SK-N-SH treated with all-trans-retinoic acid at 6 μM for 48 hours (cell line): ENCODE measurements around the gene GFI1B.
"Not testable (repeated sequence)": the region's sequence is repeated elsewhere in the genome, so short reads cannot be mapped to it uniquely, and the experiment has no call there.

Experiments used
- ATAC-seq: fragments of 200-7000 bp; cut with Tn5 transposase; 3 replicates; pipeline ENCODE4 v1.9.1; 2020; ENCODE audit warnings: mild to moderate bottlenecking, moderate library complexity
- ARNTL ChIP-seq: fragments of 450-650 bp; formaldehyde crosslinking; IDR thresholded peaks from 2 replicates; pipeline ENCODE4 v1.5.0; 2020; ENCODE audit warnings: low read depth, mild to moderate bottlenecking, moderate library complexity, borderline replicate concordance
- BACH2 ChIP-seq: fragments of 250-450 bp; sonication (Bioruptor Pico); IDR thresholded peaks from 2 replicates; pipeline ENCODE4 v1.9.0; 2021; ENCODE audit warnings: mild to moderate bottlenecking, borderline replicate concordance
- CREB5 ChIP-seq: fragments of 250-450 bp; sonication (Bioruptor Pico); IDR thresholded peaks from 2 replicates; pipeline ENCODE4 v1.5.1; 2020; ENCODE audit warnings: low read depth, mild to moderate bottlenecking, moderate library complexity
- CSDC2 ChIP-seq: fragments of 250-450 bp; sonication (Bioruptor Pico); IDR thresholded peaks from 2 replicates; pipeline ENCODE4 v1.5.0; 2020; ENCODE audit warnings: mild to moderate bottlenecking, moderate library complexity
- ESRRG ChIP-seq: fragments of 250-450 bp; sonication (Bioruptor Pico); IDR thresholded peaks from 2 replicates; pipeline ENCODE4 v1.6.1; 2021; ENCODE audit warnings: mild to moderate bottlenecking
- GLIS3 ChIP-seq: fragments of 250-450 bp; sonication (Bioruptor Pico); IDR thresholded peaks from 2 replicates; pipeline ENCODE4 v1.5.0; 2020; ENCODE audit warnings: mild to moderate bottlenecking, moderate library complexity
- PATZ1 ChIP-seq: fragments of 250-450 bp; sonication (Bioruptor Pico); IDR thresholded peaks from 2 replicates; pipeline ENCODE4 v1.8.0; 2020; ENCODE audit warnings: mild to moderate bottlenecking, moderate library complexity, borderline replicate concordance
- POU6F1 ChIP-seq: fragments of 250-450 bp; sonication (Bioruptor Pico); IDR thresholded peaks from 2 replicates; pipeline ENCODE4 v1.8.0; 2021; ENCODE audit warnings: low read depth, mild to moderate bottlenecking, moderate library complexity, borderline replicate concordance
- RARB ChIP-seq: fragments of 250-450 bp; sonication (Bioruptor Pico); IDR thresholded peaks from 2 replicates; pipeline ENCODE4 v1.8.0; 2021; ENCODE audit warnings: mild to moderate bottlenecking, moderate library complexity
- SNAI2 ChIP-seq: fragments of 250-450 bp; sonication (Bioruptor Pico); IDR thresholded peaks from 2 replicates; pipeline ENCODE4 v1.5.0; 2020; ENCODE audit warnings: mild to moderate bottlenecking, moderate library complexity
- TCF4 ChIP-seq: fragments of 250-450 bp; sonication (Bioruptor Pico); IDR thresholded peaks from 2 replicates; pipeline ENCODE4 v1.8.0; 2021; ENCODE audit warnings: mild to moderate bottlenecking, moderate library complexity, borderline replicate concordance
- TOX ChIP-seq: fragments of 250-450 bp; sonication (Bioruptor Pico); IDR thresholded peaks from 2 replicates; pipeline ENCODE4 v1.8.0; 2021; ENCODE audit warnings: mild to moderate bottlenecking, moderate library complexity, borderline replicate concordance
- TSHZ2 ChIP-seq: fragments of 250-450 bp; sonication (Bioruptor Pico); IDR thresholded peaks from 2 replicates; pipeline ENCODE4 v1.5.0; 2020; ENCODE audit warnings: mild to moderate bottlenecking, moderate library complexity
- ZC3H10 ChIP-seq: fragments of 250-450 bp; sonication (Bioruptor Pico); IDR thresholded peaks from 2 replicates; pipeline ENCODE4 v1.5.1; 2021; ENCODE audit warnings: mild to moderate bottlenecking, moderate library complexity
- ZFP3 ChIP-seq: fragments of 250-450 bp; sonication (Bioruptor Pico); IDR thresholded peaks from 2 replicates; pipeline ENCODE4 v1.5.0; 2020; ENCODE audit warnings: mild to moderate bottlenecking, moderate library complexity
- ZFP30 ChIP-seq: fragments of 450-650 bp; formaldehyde crosslinking; IDR thresholded peaks from 2 replicates; pipeline ENCODE4 v1.5.0; 2022; ENCODE audit warnings: mild to moderate bottlenecking, moderate library complexity
- ZNF565 ChIP-seq: fragments of 450-650 bp; formaldehyde crosslinking; conservative IDR thresholded peaks from 2 replicates; pipeline ENCODE4 v1.5.0; 2020; ENCODE audit warnings: low read depth, mild to moderate bottlenecking, moderate library complexity
- ZNF70 ChIP-seq: fragments of 450-650 bp; formaldehyde crosslinking; IDR thresholded peaks from 2 replicates; pipeline ENCODE4 v1.5.0; 2020; ENCODE audit warnings: mild to moderate bottlenecking, moderate library complexity
- ZNF8 ChIP-seq: fragments of 450-650 bp; formaldehyde crosslinking; IDR thresholded peaks from 2 replicates; pipeline ENCODE4 v1.5.0; 2020; ENCODE audit warnings: mild to moderate bottlenecking, moderate library complexity

Gene GFI1B

GRCh38 chr9:132989014-132989310 lies 10.5 kb downstream of the GFI1B start (continued):
- TF ChIP-seq PATZ1 (CRISPR knock-in tag): no peak

GRCh38 chr9:132989414-132989996 lies 11.0 kb downstream of the GFI1B start:
- no peak for TF ChIP-seq TOX
- TF ChIP-seq ZC3H10 (CRISPR knock-in tag): no peak
- no peak for TF ChIP-seq ZFP30 (CRISPR knock-in tag)
- no peak for TF ChIP-seq CSDC2 (CRISPR knock-in tag)
- TF ChIP-seq ZNF8 (CRISPR knock-in tag): no peak
- TF ChIP-seq BACH2: no peak
- no peak for TF ChIP-seq CREB5 (CRISPR knock-in tag)
- TF ChIP-seq POU6F1: no peak
- no peak for TF ChIP-seq ZNF70 (CRISPR knock-in tag)
- no peak for TF ChIP-seq TSHZ2 (CRISPR knock-in tag)
- no peak for TF ChIP-seq SNAI2 (CRISPR knock-in tag)
- no peak for TF ChIP-seq PATZ1 (CRISPR knock-in tag)
- TF ChIP-seq GLIS3 (CRISPR knock-in tag): no peak
- TF ChIP-seq ESRRG: no peak
- TF ChIP-seq ARNTL (CRISPR knock-in tag): no peak
- no peak for TF ChIP-seq RARB (CRISPR knock-in tag)
- TF ChIP-seq ZNF565: no peak
- ATAC-seq: no peak

- not testable (repeated sequence) for ATAC-seq
These were observed 11.6 kb downstream of the GFI1B start for GRCh38 chr9:132989998-132990557.

GRCh38 chr9:132990781-132991180 lies 12.3 kb downstream of the GFI1B start:
- TF ChIP-seq TSHZ2 (CRISPR knock-in tag) (no peak), SNAI2 (CRISPR knock-in tag) (no peak), RARB (CRISPR knock-in tag) (no peak), BACH2 (no peak), ZNF565 (no peak), TCF4 (CRISPR knock-in tag) (no peak), POU6F1 (no peak), TOX (no peak), ZFP3 (CRISPR knock-in tag) (no peak)
- TF ChIP-seq, all 23 proteins: peak for 0

More at GRCh38 chr9:132990781-132991180, 12.3 kb downstream of the GFI1B start:
- no peak for ATAC-seq
